ENCODE data around the gene ICAM3. TPM values are rescaled to one million over a fixed set of nuclear protein-coding genes. Genes with fewer than 3 reads are reported as not detected.
"Not testable (repeated sequence)": the region's sequence is repeated elsewhere in the genome, so short reads cannot be mapped to it uniquely, and the experiment has no call there.

Gene ICAM3
- total and polyA plus RNA-seq, 2 of the 4 experiments (the other 2 are of a cell fraction) = 6.6 to 11.7 TPM

GRCh38 chr19:10383223-10383499 is 43.7 kb upstream of the ICAM3 start:
- ATAC-seq (ENCODE audit: low read depth); dilution Hi-C loops (cut with HindIII; ENCODE audit: low sequenced_read_pairs, unreplicated experiment): not testable (repeated sequence)

More at GRCh38 chr19:10383223-10383499, 43.7 kb upstream of the ICAM3 start:
- H3K4ac ChIP-seq (ENCODE audit: low read depth, low read length); H2BK120ac ChIP-seq (ENCODE audit: low read depth, low read length); intact Hi-C loops (cut with micrococcal nuclease); H3K4me2 ChIP-seq (ENCODE audit: low read depth, low read length); H4K5ac ChIP-seq (ENCODE audit: low read depth, low read length); H4K8ac ChIP-seq (ENCODE audit: low read depth in 2 of 2, low read length in 2 of 2); H4K91ac ChIP-seq (ENCODE audit: insufficient read depth, low read depth, low read length); H2AFZ ChIP-seq (replicated peaks; ENCODE audit: low read length, poor library complexity); H2BK20ac ChIP-seq (ENCODE audit: low read depth, low read length); H3K9ac ChIP-seq (ENCODE audit: low read depth, low read length); H3K4me1 ChIP-seq (ENCODE audit: control insufficient read depth, insufficient read depth, low read length); H2AK9ac ChIP-seq (replicated peaks; ENCODE audit: low read depth, low read length, poor library complexity); H3K9me1 ChIP-seq (ENCODE audit: insufficient read depth, low read length); H3K18ac ChIP-seq (ENCODE audit: low read depth, low read length); H2BK15ac ChIP-seq (ENCODE audit: low read depth, low read length); BruUV-seq (replicated peaks); H2AK5ac ChIP-seq (ENCODE audit: low read depth, low read length); H2BK5ac ChIP-seq (ENCODE audit: low read depth, low read length, poor library complexity, severe bottlenecking); H3K23ac ChIP-seq (ENCODE audit: low read depth, low read length); H3K56ac ChIP-seq (ENCODE audit: extremely low read depth, insufficient read depth, low read length); H3K14ac ChIP-seq (replicated peaks; ENCODE audit: low read depth, low read length); H3K27me3 ChIP-seq (ENCODE audit: control insufficient read depth, insufficient read depth, low read length); POLR2A ChIA-PET (ENCODE audit: unreplicated experiment); H3K36me3 ChIP-seq (ENCODE audit: control insufficient read depth, insufficient read depth, low read length); H3K27ac ChIP-seq (ENCODE audit: insufficient read depth, low read length); H3K4me3 ChIP-seq (ENCODE audit: insufficient read depth, low read depth, low read length); H3K9me3 ChIP-seq (ENCODE audit: control insufficient read depth, insufficient read depth, low read length); H4K20me1 ChIP-seq (ENCODE audit: insufficient read depth, low read length); DNase-seq: not testable (repeated sequence)
- in situ Hi-C loops (cut with MboI; ENCODE audit: low sequenced_read_pairs) = loop anchor here (10.0 kb wide), 1 partner anchor 458 kb away; no protein-coding TSS in a partner anchor
- CTCF ChIA-PET = interaction anchor here (1.0 kb wide), 1 partner anchor 118 kb away, joined by 3 read pairs; no protein-coding TSS in a partner anchor
- peaks cover 9 to 23% of the 10 kb centered on the region in 2 experiments; a peak in 3 of 4 replicates for H3K79me1 ChIP-seq (ENCODE audit: low read depth in 1 of 2, low read length in 2 of 2)
- no CpG with 5 or more reads among the region's 8 CpGs for WGBS, 2 experiments (ENCODE audit: extremely low coverage in 2 of 2, insufficient read length in 1 of 2)
